Adrenal gland (tissue), 12 donors: ENCODE measurements around the gene OSMR. TPM values are rescaled to one million over a fixed set of nuclear protein-coding genes. Genes with fewer than 3 reads are reported as not detected.

ENCODE experiments used
- DNase-seq, 7 donors: peaks; one replicate each; pipeline ENCODE4 v3.0.0-alpha.2; 2019 to 2020
- H3K27ac ChIP-seq, 5 donors: fragments of 200-600 bp; sonication (generic) in 4 of 5; 1 replicate in 3 of 5; 2 replicates in 2 of 5; pipeline versions ENCODE4 v1.5.1 to v1.8.0; 2016 to 2020; ENCODE audit warnings: mild to moderate bottlenecking in 1 of 5
- H3K27me3 ChIP-seq: fragments of 200-600 bp; 2 replicates; pipeline ENCODE4 v1.8.0; 2021
- H3K36me3 ChIP-seq, 2 donors: fragments of 200-600 bp; replicated peaks in 1 of 2; 1 replicate in 1 of 2; 2 replicates in 1 of 2; pipeline versions ENCODE4 v1.5.1 to v1.8.0; 2018 to 2022
- H3K4me1 ChIP-seq, 2 donors: fragments of 200-600 bp; replicated peaks in 1 of 2; 1 replicate in 1 of 2; 2 replicates in 1 of 2; pipeline versions ENCODE4 v1.5.1 to v1.8.0; 2018 to 2021
- H3K4me3 ChIP-seq, 4 donors: fragments of 200-600 bp; sonication (generic) in 3 of 4; one replicate each; pipeline ENCODE4 v1.5.1; 2016 to 2018
- H3K9me3 ChIP-seq, 3 donors: fragments of 200-600 bp; sonication (generic) in 1 of 3; replicated peaks in 1 of 3; 1 replicate in 2 of 3; 2 replicates in 1 of 3; pipeline versions ENCODE4 v1.5.1 to v1.8.0; 2016 to 2021
- CTCF ChIP-seq, 6 experiments: fragments of 450-650 bp in 4 of 6; fragments of 200-600 bp in 2 of 6; sonication (generic) in 1 of 6; IDR thresholded peaks; 1 replicate in 5 of 6; 2 replicates in 1 of 6; pipeline versions ENCODE4 v1.5.1 to v1.8.0; 2016 to 2021; ENCODE audit warnings: antibody characterized with exemption in 6 of 6, mild to moderate bottlenecking in 2 of 6, moderate library complexity in 1 of 6
- POLR2A ChIP-seq, 2 donors: fragments of 450-650 bp; IDR thresholded peaks; one replicate each; pipeline ENCODE4 v1.6.1; 2017; ENCODE audit warnings: antibody characterized with exemption in 2 of 2, mild to moderate bottlenecking in 2 of 2, moderate library complexity in 1 of 2
- WGBS, 4 donors: extraction: QIAGEN DNeasy Blood & Tissue Kit in 2 of 4; methylation state at CpG; one replicate each; pipeline versions ENCODE4 v1.1.5 to v1.1.7; 2013 to 2017; 5-methylcytosine and 5-hydroxymethylcytosine counted together
- intact Hi-C, 2 donors: fragments of 100-400 bp; cut with DNase I; formaldehyde crosslinking; loops; one replicate each; pipeline versions ENCODE4 v1.14.1 to v1.15.0; 2022 to 2023
- polyA plus RNA-seq, 3 donors: library from polyadenylated mRNA; stranded (reverse); fragments of 200-250 nt in 2 of 3; fragments of 350-450 nt in 1 of 3; fragmentation: Illumina TruSeq in 1 of 3; extraction: RNeasy Lipid Tissue Mini Kit (QIAGEN cat#74804) in 1 of 3; gene quantifications; one replicate each; pipeline ENCODE4 v1.2.3, GENCODE V29; 2013 to 2014
- total RNA-seq, 9 donors: library from RNA; depleted of rRNA in 4 of 9; stranded (reverse); fragments of >200 nt in 4 of 9; fragments of 120-200 nt in 1 of 9; fragmentation: NEBNext Ultra II Directional in 1 of 9; extraction: Animal tissue kit (Norgen Biotek cat#: 25700) in 1 of 9; gene quantifications; one replicate each; pipeline versions ENCODE4 v1.1.0 to v1.2.4, GENCODE V29; 2013 to 2023
- donor health status: healthy with polysubstance abuse.
- donor health status: Bipolar disorder and iron deficiency.
- donor health status: DM: yes; HTN: yes; CAD: no.
- donor health status: DM: no; HTN: no; CAD: no.
- donor health status: DM: no; HTN: no; CAD: no.
- donor health status: DM: yes; HTN: yes; CAD: no.

Gene OSMR
- total and polyA plus RNA-seq, 12 donors, result 3.3 to 121 (median 51.1) TPM

- peak in 6 of 7 donors; percentile 48 to 73 (median 64) for DNase-seq
- TF ChIP-seq CTCF (IDR thresholded peaks at IDR 0.05), result peak; percentile 59 to 78 (median 71)
- no peak for TF ChIP-seq POLR2A (IDR thresholded peaks at IDR 0.05)
- no peak overlapping the region for H3K4me3 ChIP-seq
- H3K4me1 ChIP-seq, result peaks cover 8 to 11% of the 10 kb centered on the region in 2 donors
- no peak overlapping the region for H3K27ac ChIP-seq
- intact Hi-C loops, result loop anchor here in 1 of 2 donors (5.0 to 10.0 kb wide), 2 partner anchors 90 to 477 kb away; no protein-coding TSS in a partner anchor
- H3K36me3 ChIP-seq, result peaks cover 0 to 45% of the 10 kb centered on the region in 2 donors
- no peaks in the 10 kb centered on the region for H3K9me3 ChIP-seq
- WGBS, 4 donors, result 4 to 24% (median 21%) methylated on average over 1 of the region's 1 CpG
- no peaks in the 10 kb centered on the region for H3K27me3 ChIP-seq
These were observed 76.4 kb downstream of the OSMR start for GRCh38 chr5:38922199-38922598.

- Histone ChIP-seq H3K27me3 (no peaks in the 10 kb centered on the region), H3K4me3 (no peak overlapping the region), H3K9me3 (no peaks in the 10 kb centered on the region), H3K27ac (peak overlapping the region in 2 of 5 donors; percentile 10 to 57), H3K36me3 (peaks cover 0 to 44% of the 10 kb centered on the region in 2 donors), H3K4me1 (peaks cover 8 to 11% of the 10 kb centered on the region in 2 donors)
- no peak for DNase-seq
- TF ChIP-seq CTCF (IDR thresholded peaks at IDR 0.05), result no peak
- TF ChIP-seq POLR2A (IDR thresholded peaks at IDR 0.05), result no peak
- 43 to 50% (median 48%) methylated on average over 3 of the region's 3 CpGs for WGBS, 4 donors
- intact Hi-C loops, result loop anchor here in 1 of 2 donors (5.0 to 10.0 kb wide), 2 partner anchors 92 to 479 kb away; no protein-coding TSS in a partner anchor
These were observed 78.0 kb downstream of the OSMR start for GRCh38 chr5:38923661-38924451.

DNA sequence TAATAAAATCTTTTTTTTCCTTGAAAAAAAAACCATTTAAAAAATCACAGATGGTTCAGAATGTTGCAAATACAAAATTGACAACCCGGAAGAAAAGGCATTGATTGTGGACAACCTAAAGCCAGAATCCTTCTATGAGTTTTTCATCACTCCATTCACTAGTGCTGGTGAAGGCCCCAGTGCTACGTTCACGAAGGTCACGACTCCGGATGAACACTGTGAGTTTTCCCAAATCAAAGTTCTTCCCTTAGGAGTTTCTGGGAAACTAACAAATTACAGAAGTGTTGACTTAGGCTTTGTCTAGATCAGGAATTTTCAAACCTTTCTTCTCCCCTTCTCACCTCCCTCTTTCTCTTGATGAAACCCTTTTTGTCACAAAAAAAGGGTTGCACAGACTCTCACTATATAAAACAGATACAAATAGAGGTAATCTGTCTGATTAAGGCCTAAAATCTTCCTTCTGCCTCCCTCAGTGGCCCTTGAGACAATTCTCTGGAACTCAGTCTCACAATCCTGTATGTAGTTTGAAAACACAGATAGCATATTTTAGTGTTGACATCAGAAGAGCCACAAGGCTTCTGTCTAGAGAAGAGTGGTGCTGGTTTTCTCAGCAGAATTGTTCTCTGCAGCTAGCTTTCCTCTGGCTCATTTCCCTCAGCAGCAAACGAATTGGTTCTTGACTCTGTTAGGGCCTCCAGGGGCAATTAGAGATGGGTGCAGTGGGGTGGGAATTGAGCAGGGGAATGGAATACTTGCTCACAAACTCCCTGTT lies 79.5 kb downstream of the OSMR start:
- intact Hi-C loops, result loop anchor here in 1 of 2 donors (10.0 kb wide), 1 partner anchor 481 kb away; no protein-coding TSS in a partner anchor
- H3K27me3 ChIP-seq, result no peaks in the 10 kb centered on the region
- H3K27ac ChIP-seq, result no peak overlapping the region
- H3K36me3 ChIP-seq, result peaks cover 0 to 37% of the 10 kb centered on the region in 2 donors
- no peak for DNase-seq
- peaks cover 8 to 14% of the 10 kb centered on the region in 2 donors for H3K4me1 ChIP-seq
- no peak overlapping the region for H3K4me3 ChIP-seq
- WGBS, 4 donors, result 81 to 90% (median 84%) methylated on average over 6 of the region's 6 CpGs
- TF ChIP-seq POLR2A (IDR thresholded peaks at IDR 0.05) (no peak), CTCF (IDR thresholded peaks at IDR 0.05) (no peak)
- no peaks in the 10 kb centered on the region for H3K9me3 ChIP-seq

GRCh38 chr5:38926121-38926520 lies 80.3 kb downstream of the OSMR start:
- H3K27me3 ChIP-seq, result no peaks in the 10 kb centered on the region
- 70 to 88% (median 76%) methylated on average over 3 of the region's 3 CpGs for WGBS, 4 donors
- intact Hi-C loops, result loop anchor here in 1 of 2 donors (10.0 kb wide), 1 partner anchor 481 kb away; no protein-coding TSS in a partner anchor
- no peak overlapping the region for H3K4me3 ChIP-seq
- H3K9me3 ChIP-seq, result no peaks in the 10 kb centered on the region
- DNase-seq, result no peak
- H3K4me1 ChIP-seq, result peaks cover 8 to 15% of the 10 kb centered on the region in 2 donors
- no peak overlapping the region for H3K27ac ChIP-seq
- TF ChIP-seq CTCF (IDR thresholded peaks at IDR 0.05) (no peak), POLR2A (IDR thresholded peaks at IDR 0.05) (no peak)
- H3K36me3 ChIP-seq, result peaks cover 0 to 37% of the 10 kb centered on the region in 2 donors
